Adrenal gland (tissue), 12 donors: Measurements from ENCODE around the gene NAT14. TPM values are rescaled to one million over a fixed set of nuclear protein-coding genes. Genes with fewer than 3 reads are reported as not detected.

ENCODE experiments used
- DNase-seq, 7 donors: peaks; one replicate each; pipeline ENCODE4 v3.0.0-alpha.2; 2019 to 2020
- H3K27ac ChIP-seq, 5 donors: fragments of 200-600 bp; sonication (generic) in 4 of 5; 1 replicate in 3 of 5; 2 replicates in 2 of 5; pipeline versions ENCODE4 v1.5.1 to v1.8.0; 2016 to 2020; ENCODE audit warnings: mild to moderate bottlenecking in 1 of 5
- H3K27me3 ChIP-seq: fragments of 200-600 bp; 2 replicates; pipeline ENCODE4 v1.8.0; 2021
- H3K36me3 ChIP-seq, 2 donors: fragments of 200-600 bp; replicated peaks in 1 of 2; 1 replicate in 1 of 2; 2 replicates in 1 of 2; pipeline versions ENCODE4 v1.5.1 to v1.8.0; 2018 to 2022
- H3K4me1 ChIP-seq, 2 donors: fragments of 200-600 bp; replicated peaks in 1 of 2; 1 replicate in 1 of 2; 2 replicates in 1 of 2; pipeline versions ENCODE4 v1.5.1 to v1.8.0; 2018 to 2021
- H3K4me3 ChIP-seq, 4 donors: fragments of 200-600 bp; sonication (generic) in 3 of 4; one replicate each; pipeline ENCODE4 v1.5.1; 2016 to 2018
- H3K9me3 ChIP-seq, 3 donors: fragments of 200-600 bp; sonication (generic) in 1 of 3; replicated peaks in 1 of 3; 1 replicate in 2 of 3; 2 replicates in 1 of 3; pipeline versions ENCODE4 v1.5.1 to v1.8.0; 2016 to 2021
- POLR2A ChIP-seq, 2 donors: fragments of 450-650 bp; IDR thresholded peaks; one replicate each; pipeline ENCODE4 v1.6.1; 2017; ENCODE audit warnings: antibody characterized with exemption in 2 of 2, mild to moderate bottlenecking in 2 of 2, moderate library complexity in 1 of 2
- whole genome bisulfite sequencing, 4 donors: extraction: QIAGEN DNeasy Blood & Tissue Kit in 2 of 4; methylation state at CpG; one replicate each; pipeline versions ENCODE4 v1.1.5 to v1.1.7; 2013 to 2017; 5-methylcytosine and 5-hydroxymethylcytosine counted together
- intact Hi-C, 2 donors: fragments of 100-400 bp; cut with DNase I; formaldehyde crosslinking; loops; one replicate each; pipeline versions ENCODE4 v1.14.1 to v1.15.0; 2022 to 2023
- polyA plus RNA-seq, 3 donors: library from polyadenylated mRNA; stranded (reverse); fragments of 200-250 nt in 2 of 3; fragments of 350-450 nt in 1 of 3; fragmentation: Illumina TruSeq in 1 of 3; extraction: RNeasy Lipid Tissue Mini Kit (QIAGEN cat#74804) in 1 of 3; gene quantifications; one replicate each; pipeline ENCODE4 v1.2.3, GENCODE V29; 2013 to 2014
- total RNA-seq, 9 donors: library from RNA; depleted of rRNA in 4 of 9; stranded (reverse); fragments of >200 nt in 4 of 9; fragments of 120-200 nt in 1 of 9; fragmentation: NEBNext Ultra II Directional in 1 of 9; extraction: Animal tissue kit (Norgen Biotek cat#: 25700) in 1 of 9; gene quantifications; one replicate each; pipeline versions ENCODE4 v1.1.0 to v1.2.4, GENCODE V29; 2013 to 2023
- TF ChIP-seq, protein P1 (sequence below), 6 experiments: fragments of 450-650 bp in 4 of 6; fragments of 200-600 bp in 2 of 6; sonication (generic) in 1 of 6; IDR thresholded peaks; 1 replicate in 5 of 6; 2 replicates in 1 of 6; pipeline versions ENCODE4 v1.5.1 to v1.8.0; 2016 to 2021; ENCODE audit warnings: antibody characterized with exemption in 6 of 6, mild to moderate bottlenecking in 2 of 6, moderate library complexity in 1 of 6
- donor health status: healthy with polysubstance abuse.
- donor health status: Bipolar disorder and iron deficiency.
- donor health status: DM: yes; HTN: yes; CAD: no.
- donor health status: DM: no; HTN: no; CAD: no.
- donor health status: DM: no; HTN: no; CAD: no.
- donor health status: DM: yes; HTN: yes; CAD: no.

The NAT14 gene
- total and polyA plus RNA-seq, 12 donors, result 4.9 to 108 (median 18.7) TPM

DNA sequence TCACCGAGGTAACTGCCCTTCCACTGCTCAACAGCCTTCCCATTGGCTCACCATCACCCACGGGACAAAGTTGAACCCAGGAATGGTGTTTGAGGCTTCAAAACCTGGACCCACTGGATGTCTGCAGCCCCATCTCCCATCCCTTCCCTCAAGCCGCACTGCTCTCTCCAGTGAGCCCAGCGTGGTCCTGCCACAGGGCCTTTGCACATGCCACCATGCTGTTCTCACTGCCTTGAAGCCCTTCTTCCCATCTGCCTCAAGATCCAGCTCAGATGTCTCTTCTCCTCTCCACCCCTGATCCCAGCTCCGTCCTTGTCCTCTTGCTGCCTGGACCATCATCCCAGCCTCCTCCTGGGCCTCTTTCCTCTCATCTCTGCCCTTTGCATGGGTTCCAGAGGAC lies 45.9 kb upstream of the NAT14 start:
- Histone ChIP-seq H3K9me3 (no peaks in the 10 kb centered on the region), H3K36me3 (no peaks in the 10 kb centered on the region), H3K27me3 (peaks cover 42% of the 10 kb centered on the region), H3K27ac (no peak overlapping the region), H3K4me3 (no peak overlapping the region), H3K4me1 (no peaks in the 10 kb centered on the region)
- 69 to 78% (median 73%) methylated on average over 3 to 5 of the region's 5 CpGs for WGBS, 4 donors
- intact Hi-C loops, result no loop called here
- no peak for TF ChIP-seq POLR2A (IDR thresholded peaks at IDR 0.05)
- TF ChIP-seq, protein P1, sequence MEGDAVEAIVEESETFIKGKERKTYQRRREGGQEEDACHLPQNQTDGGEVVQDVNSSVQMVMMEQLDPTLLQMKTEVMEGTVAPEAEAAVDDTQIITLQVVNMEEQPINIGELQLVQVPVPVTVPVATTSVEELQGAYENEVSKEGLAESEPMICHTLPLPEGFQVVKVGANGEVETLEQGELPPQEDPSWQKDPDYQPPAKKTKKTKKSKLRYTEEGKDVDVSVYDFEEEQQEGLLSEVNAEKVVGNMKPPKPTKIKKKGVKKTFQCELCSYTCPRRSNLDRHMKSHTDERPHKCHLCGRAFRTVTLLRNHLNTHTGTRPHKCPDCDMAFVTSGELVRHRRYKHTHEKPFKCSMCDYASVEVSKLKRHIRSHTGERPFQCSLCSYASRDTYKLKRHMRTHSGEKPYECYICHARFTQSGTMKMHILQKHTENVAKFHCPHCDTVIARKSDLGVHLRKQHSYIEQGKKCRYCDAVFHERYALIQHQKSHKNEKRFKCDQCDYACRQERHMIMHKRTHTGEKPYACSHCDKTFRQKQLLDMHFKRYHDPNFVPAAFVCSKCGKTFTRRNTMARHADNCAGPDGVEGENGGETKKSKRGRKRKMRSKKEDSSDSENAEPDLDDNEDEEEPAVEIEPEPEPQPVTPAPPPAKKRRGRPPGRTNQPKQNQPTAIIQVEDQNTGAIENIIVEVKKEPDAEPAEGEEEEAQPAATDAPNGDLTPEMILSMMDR (IDR thresholded peaks at IDR 0.05), result no peak
- no peak for DNase-seq

- intact Hi-C loops, result no loop called here
- peaks cover 55% of the 10 kb centered on the region for H3K27me3 ChIP-seq
- H3K4me3 ChIP-seq, result no peak overlapping the region
- no peaks in the 10 kb centered on the region for H3K36me3 ChIP-seq
- no peaks in the 10 kb centered on the region for H3K9me3 ChIP-seq
- 8 to 15% (median 8%) methylated on average over 11 to 39 of the region's 39 CpGs for WGBS, 4 donors
- H3K4me1 ChIP-seq, result no peaks in the 10 kb centered on the region
- DNase-seq, result no peak
- no peak overlapping the region for H3K27ac ChIP-seq
- TF ChIP-seq, protein P1 (IDR thresholded peaks at IDR 0.05), result no peak
- TF ChIP-seq POLR2A (IDR thresholded peaks at IDR 0.05), result no peak
Measured at GRCh38 chr19:55440411-55441105, 44.4 kb upstream of the NAT14 start.

DNA sequence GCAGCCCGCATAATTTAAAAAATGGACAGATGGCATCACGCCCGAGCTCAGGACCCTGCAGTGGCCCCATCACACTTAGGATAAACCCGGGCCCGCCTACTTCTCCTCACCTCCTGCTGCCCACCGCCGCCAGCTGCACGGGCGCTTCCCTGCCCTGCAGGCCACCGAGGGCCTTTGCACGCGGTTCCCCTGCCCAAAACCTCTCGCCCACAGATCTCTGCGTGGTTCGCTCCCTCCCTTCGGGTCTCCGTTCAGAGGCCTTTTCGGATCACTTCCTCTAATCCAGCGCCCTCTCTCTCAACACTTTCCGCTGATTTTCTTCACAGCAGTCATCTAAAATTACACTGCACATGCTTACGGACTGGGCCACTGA lies 43.7 kb upstream of the NAT14 start:
- Histone ChIP-seq H3K27me3 (peaks cover 55% of the 10 kb centered on the region), H3K36me3 (no peaks in the 10 kb centered on the region), H3K9me3 (no peaks in the 10 kb centered on the region), H3K4me1 (no peaks in the 10 kb centered on the region), H3K27ac (no peak overlapping the region), H3K4me3 (no peak overlapping the region)
- WGBS, 4 donors, result 6 to 16% (median 7%) methylated on average over 21 of the region's 21 CpGs
- intact Hi-C loops, result no loop called here
- TF ChIP-seq POLR2A (IDR thresholded peaks at IDR 0.05), result no peak
- TF ChIP-seq, protein P1 (IDR thresholded peaks at IDR 0.05), result no peak
- no peak for DNase-seq

- no peak for TF ChIP-seq POLR2A (IDR thresholded peaks at IDR 0.05)
- TF ChIP-seq, protein P1 (IDR thresholded peaks at IDR 0.05), result no peak
Measured at GRCh38 chr19:55441692-55442321, 43.2 kb upstream of the NAT14 start.

More at GRCh38 chr19:55441692-55442321, 43.2 kb upstream of the NAT14 start:
- no peaks in the 10 kb centered on the region for H3K36me3 ChIP-seq
- H3K4me1 ChIP-seq, result no peaks in the 10 kb centered on the region
- DNase-seq, result no peak
- no peaks in the 10 kb centered on the region for H3K9me3 ChIP-seq
- H3K27me3 ChIP-seq, result peaks cover 55% of the 10 kb centered on the region
- H3K4me3 ChIP-seq, result no peak overlapping the region
- H3K27ac ChIP-seq, result no peak overlapping the region
- WGBS, 4 donors, result 3 to 6% (median 5%) methylated on average over 7 to 39 of the region's 39 CpGs
- intact Hi-C loops, result no loop called here
